ENCODE data around the gene EFEMP2.

DNA sequence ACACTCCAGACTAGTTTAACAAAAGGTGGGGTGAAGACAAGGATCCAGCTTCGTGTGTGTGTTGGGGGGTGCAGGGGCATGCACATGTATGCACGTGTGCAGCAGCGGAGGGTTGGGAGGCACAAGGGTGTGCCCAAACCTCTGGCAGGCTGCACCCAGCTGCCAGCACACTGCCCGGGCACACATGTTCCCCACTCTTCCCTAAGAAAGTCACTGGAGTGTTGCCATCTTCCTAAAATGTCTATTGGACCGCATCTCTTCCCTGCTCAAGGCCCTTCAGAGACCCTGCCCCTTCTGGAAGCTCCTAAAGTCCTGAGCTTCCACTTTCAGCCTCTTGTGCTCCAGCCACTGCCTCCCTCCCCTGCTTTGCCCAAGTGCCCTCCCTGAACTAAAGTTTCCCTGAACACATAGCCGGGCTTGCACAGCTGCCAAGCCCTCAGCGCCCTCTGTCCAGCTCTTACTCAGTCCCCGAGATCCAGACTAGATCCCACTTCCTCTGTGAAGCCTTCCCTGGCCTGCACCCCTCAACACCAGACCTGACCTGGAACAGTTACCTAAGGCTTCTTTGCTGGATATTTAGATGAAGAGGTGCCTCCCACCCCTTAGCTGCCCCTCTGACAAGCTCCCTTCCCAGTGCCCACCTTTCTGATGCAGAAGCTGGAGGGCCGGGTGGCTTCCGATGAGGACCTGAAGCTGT, 20.6 kb downstream of the EFEMP2 start:
- TF ChIP-seq, protein P1, sequence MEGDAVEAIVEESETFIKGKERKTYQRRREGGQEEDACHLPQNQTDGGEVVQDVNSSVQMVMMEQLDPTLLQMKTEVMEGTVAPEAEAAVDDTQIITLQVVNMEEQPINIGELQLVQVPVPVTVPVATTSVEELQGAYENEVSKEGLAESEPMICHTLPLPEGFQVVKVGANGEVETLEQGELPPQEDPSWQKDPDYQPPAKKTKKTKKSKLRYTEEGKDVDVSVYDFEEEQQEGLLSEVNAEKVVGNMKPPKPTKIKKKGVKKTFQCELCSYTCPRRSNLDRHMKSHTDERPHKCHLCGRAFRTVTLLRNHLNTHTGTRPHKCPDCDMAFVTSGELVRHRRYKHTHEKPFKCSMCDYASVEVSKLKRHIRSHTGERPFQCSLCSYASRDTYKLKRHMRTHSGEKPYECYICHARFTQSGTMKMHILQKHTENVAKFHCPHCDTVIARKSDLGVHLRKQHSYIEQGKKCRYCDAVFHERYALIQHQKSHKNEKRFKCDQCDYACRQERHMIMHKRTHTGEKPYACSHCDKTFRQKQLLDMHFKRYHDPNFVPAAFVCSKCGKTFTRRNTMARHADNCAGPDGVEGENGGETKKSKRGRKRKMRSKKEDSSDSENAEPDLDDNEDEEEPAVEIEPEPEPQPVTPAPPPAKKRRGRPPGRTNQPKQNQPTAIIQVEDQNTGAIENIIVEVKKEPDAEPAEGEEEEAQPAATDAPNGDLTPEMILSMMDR (conservative IDR thresholded peaks at IDR 0.05; ENCODE audit: low read depth in 2 of 2) = no peak
- TF ChIP-seq EZH2phosphoT487 (IDR thresholded peaks at IDR 0.05; ENCODE audit: unreplicated experiment) = no peak
- peak; percentile 32 for TF ChIP-seq POLR2AphosphoS5 (IDR thresholded peaks at IDR 0.05; ENCODE audit: low read depth)
- TF ChIP-seq, protein P2, sequence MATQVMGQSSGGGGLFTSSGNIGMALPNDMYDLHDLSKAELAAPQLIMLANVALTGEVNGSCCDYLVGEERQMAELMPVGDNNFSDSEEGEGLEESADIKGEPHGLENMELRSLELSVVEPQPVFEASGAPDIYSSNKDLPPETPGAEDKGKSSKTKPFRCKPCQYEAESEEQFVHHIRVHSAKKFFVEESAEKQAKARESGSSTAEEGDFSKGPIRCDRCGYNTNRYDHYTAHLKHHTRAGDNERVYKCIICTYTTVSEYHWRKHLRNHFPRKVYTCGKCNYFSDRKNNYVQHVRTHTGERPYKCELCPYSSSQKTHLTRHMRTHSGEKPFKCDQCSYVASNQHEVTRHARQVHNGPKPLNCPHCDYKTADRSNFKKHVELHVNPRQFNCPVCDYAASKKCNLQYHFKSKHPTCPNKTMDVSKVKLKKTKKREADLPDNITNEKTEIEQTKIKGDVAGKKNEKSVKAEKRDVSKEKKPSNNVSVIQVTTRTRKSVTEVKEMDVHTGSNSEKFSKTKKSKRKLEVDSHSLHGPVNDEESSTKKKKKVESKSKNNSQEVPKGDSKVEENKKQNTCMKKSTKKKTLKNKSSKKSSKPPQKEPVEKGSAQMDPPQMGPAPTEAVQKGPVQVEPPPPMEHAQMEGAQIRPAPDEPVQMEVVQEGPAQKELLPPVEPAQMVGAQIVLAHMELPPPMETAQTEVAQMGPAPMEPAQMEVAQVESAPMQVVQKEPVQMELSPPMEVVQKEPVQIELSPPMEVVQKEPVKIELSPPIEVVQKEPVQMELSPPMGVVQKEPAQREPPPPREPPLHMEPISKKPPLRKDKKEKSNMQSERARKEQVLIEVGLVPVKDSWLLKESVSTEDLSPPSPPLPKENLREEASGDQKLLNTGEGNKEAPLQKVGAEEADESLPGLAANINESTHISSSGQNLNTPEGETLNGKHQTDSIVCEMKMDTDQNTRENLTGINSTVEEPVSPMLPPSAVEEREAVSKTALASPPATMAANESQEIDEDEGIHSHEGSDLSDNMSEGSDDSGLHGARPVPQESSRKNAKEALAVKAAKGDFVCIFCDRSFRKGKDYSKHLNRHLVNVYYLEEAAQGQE (IDR thresholded peaks at IDR 0.05; ENCODE audit: unreplicated experiment) = no peak
- no peak for TF ChIP-seq STAT1 (IDR thresholded peaks at IDR 0.05; ENCODE audit: unreplicated experiment)
- no peak for TF ChIP-seq EZH2 (IDR thresholded peaks at IDR 0.05; ENCODE audit: low read depth, unreplicated experiment)
- TF ChIP-seq NANOG (IDR thresholded peaks at IDR 0.05; ENCODE audit: borderline replicate concordance) = no peak
- TF ChIP-seq CREB1 (CRISPR knock-in tag; IDR thresholded peaks at IDR 0.05; ENCODE audit: low read depth) = no peak
- no peak for TF ChIP-seq ZNF331 (CRISPR knock-in tag; IDR thresholded peaks at IDR 0.05; ENCODE audit: low read depth)
- TF ChIP-seq JUNB (IDR thresholded peaks at IDR 0.05; ENCODE audit: unreplicated experiment) = no peak
- TF ChIP-seq, protein P3, sequence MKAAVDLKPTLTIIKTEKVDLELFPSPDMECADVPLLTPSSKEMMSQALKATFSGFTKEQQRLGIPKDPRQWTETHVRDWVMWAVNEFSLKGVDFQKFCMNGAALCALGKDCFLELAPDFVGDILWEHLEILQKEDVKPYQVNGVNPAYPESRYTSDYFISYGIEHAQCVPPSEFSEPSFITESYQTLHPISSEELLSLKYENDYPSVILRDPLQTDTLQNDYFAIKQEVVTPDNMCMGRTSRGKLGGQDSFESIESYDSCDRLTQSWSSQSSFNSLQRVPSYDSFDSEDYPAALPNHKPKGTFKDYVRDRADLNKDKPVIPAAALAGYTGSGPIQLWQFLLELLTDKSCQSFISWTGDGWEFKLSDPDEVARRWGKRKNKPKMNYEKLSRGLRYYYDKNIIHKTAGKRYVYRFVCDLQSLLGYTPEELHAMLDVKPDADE (IDR thresholded peaks at IDR 0.05) = no peak

Data from GM23338 (cell line).